HK-2 (cell line): ENCODE data around the gene DNAH14.
"Not testable (repeated sequence)": the region's sequence is repeated elsewhere in the genome, so short reads cannot be mapped to it uniquely, and the experiment has no call there.

Experiments used
- DNase-seq: peaks from one replicate; pipeline ENCODE4 v3.0.0-alpha.2; 2018; ENCODE audit not compliant: unreplicated experiment

DNAH14 gene

GRCh38 chr1:224995602-224996001, 66.1 kb downstream of the DNAH14 start:
- DNase-seq: no peak

- DNase-seq: no peak
These were observed 66.8 kb downstream of the DNAH14 start for GRCh38 chr1:224996266-224996665.

- no peak for DNase-seq
These were observed 68.7 kb downstream of the DNAH14 start for GRCh38 chr1:224998185-224998584.

GRCh38 chr1:225004396-225004795, 74.9 kb downstream of the DNAH14 start:
- no peak for DNase-seq

- DNase-seq: not testable (repeated sequence)
These were observed 76.9 kb downstream of the DNAH14 start for GRCh38 chr1:225006352-225006751.

GRCh38 chr1:225008050-225008449, 78.6 kb downstream of the DNAH14 start:
- not testable (repeated sequence) for DNase-seq

- DNase-seq: no peak
These were observed 91.6 kb downstream of the DNAH14 start for GRCh38 chr1:225021037-225021436.

- DNase-seq: no peak
These were observed 97.2 kb downstream of the DNAH14 start for GRCh38 chr1:225026701-225027100.

- DNase-seq: not testable (repeated sequence)
These were observed 107.0 kb downstream of the DNAH14 start for GRCh38 chr1:225036441-225036840.

GRCh38 chr1:225042263-225042662, 112.8 kb downstream of the DNAH14 start:
- no peak for DNase-seq

- DNase-seq: no peak
These were observed 114.8 kb downstream of the DNAH14 start for GRCh38 chr1:225044258-225044657.

- DNase-seq: no peak
These were observed 120.1 kb downstream of the DNAH14 start for GRCh38 chr1:225049594-225049993.

- DNase-seq: no peak
These were observed 134.2 kb downstream of the DNAH14 start for GRCh38 chr1:225063722-225064121.

- no peak for DNase-seq
These were observed 141.5 kb downstream of the DNAH14 start for GRCh38 chr1:225070972-225071371.

GRCh38 chr1:225097175-225097574, 167.7 kb downstream of the DNAH14 start:
- DNase-seq: no peak

- DNase-seq: no peak
These were observed 181.5 kb downstream of the DNAH14 start for GRCh38 chr1:225111000-225111399.

GRCh38 chr1:225113265-225113664, 183.8 kb downstream of the DNAH14 start:
- DNase-seq: no peak

GRCh38 chr1:225114354-225114990, 185.0 kb downstream of the DNAH14 start:
- no peak for DNase-seq

- DNase-seq: no peak
These were observed 189.8 kb downstream of the DNAH14 start for GRCh38 chr1:225119307-225119706.

GRCh38 chr1:225121095-225121494, 191.6 kb downstream of the DNAH14 start:
- DNase-seq: no peak

GRCh38 chr1:225131869-225132268, 202.4 kb downstream of the DNAH14 start:
- no peak for DNase-seq

- DNase-seq: no peak
These were observed 208.5 kb downstream of the DNAH14 start for GRCh38 chr1:225137976-225138375.

GRCh38 chr1:225143001-225143400, 213.5 kb downstream of the DNAH14 start:
- DNase-seq: no peak

GRCh38 chr1:225146478-225146877, 217.0 kb downstream of the DNAH14 start:
- no peak for DNase-seq
